HG03108 (cell line): ENCODE data around the gene FOXG1.

Experiments
- ATAC-seq: cut with Tn5 transposase; IDR thresholded peaks from one replicate; pipeline ENCODE4 v1.9.1; 2021; ENCODE audit warnings: moderate library complexity; ENCODE audit not compliant: unreplicated experiment

FOXG1 gene

DNA sequence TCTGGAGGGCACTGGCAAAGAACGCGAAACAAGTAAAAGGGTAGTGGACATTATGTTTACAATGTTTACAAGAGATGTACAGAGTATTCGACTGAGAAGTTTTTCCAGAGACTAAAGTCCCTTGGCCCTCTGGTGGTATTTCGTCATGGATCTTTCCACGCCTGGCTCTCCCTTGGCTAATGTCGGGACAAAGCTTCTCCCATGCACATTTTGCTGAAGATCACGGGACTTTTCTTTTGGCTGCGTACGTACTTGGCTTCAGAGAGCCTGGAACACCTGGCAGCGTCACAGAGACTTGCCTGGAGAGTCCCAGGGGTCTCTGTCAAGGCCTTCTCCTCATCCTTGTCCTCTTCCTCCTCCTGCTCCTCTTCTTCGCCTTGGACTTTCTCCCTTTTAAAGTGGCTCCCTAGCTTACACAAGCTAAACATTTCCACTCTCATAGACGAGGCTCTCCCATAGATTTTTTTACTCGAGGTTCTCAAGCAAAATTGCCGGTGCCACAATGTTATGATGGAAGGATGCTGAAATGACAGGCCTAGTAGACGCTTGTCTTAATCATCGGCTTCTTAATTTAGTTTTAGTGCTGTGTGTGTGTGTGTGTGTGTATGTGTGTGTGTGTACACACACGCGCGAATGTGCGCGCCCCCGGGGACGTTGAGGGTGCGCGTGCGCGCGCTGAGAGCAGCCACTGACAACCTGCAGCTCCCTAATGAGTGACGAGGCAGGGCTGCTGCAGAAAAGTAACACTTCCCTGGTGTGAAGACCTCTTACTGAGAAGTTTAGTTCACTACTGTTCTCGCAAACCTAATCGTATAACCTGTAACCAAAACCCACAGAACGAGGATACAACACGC, 4.9 kb upstream of the FOXG1 start:
- no peak for ATAC-seq

DNA sequence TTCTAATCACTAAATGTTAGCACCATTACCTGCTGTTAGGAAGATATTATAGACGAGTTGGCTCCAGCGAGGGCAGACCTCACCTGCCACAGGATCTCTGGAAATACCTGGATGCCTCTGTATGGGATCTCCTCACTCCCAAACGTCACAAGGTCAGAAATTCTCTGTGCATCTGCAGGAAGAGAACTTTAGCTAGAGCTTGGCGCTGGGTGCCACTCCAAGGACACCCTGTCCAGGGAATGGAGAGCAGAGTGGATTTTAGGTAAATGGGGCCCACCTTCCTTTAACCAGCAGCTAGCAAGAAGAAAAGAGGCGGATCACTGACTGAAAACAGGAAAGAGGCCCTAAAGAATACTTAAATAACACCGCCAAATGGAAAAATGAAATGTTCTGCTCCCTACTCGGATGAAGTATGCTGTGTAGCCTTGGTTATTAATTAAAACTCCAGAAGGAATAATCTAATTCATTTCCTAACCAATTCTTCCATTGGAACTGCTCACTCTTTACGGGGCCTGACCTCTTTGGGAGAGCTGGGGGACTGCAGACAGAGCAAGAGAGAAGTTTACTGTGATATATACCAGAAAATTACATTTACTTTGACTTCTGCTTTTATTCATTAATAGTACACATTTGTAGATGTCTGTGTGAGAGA, 4.2 kb upstream of the FOXG1 start:
- ATAC-seq: no peak

DNA sequence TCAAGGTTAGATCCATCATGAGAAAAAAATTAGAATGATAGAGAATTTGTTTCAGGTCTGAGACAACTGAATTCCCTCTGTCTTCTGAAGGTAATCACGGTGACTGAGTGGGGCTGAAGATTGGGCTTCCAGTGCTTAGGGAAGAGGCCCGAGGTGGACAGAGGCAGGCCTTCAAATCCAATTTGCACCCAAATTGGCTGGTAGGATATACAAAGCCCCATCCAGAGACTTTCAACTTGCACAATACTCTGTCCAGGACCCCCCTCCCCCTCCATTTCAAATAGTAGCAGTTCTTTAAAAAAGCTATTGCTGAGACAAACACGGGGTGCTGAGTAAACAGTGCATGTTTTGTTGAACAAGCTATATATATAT, 3.6 kb upstream of the FOXG1 start:
- no peak for ATAC-seq

- ATAC-seq: no peak
Measured at GRCh38 chr14:28763751-28764256, 2.8 kb upstream of the FOXG1 start.

GRCh38 chr14:28764257-28765160, 2.1 kb upstream of the FOXG1 start:
- no peak for ATAC-seq

- no peak for ATAC-seq
Measured at GRCh38 chr14:28765169-28765830, 1.3 kb upstream of the FOXG1 start.

DNA sequence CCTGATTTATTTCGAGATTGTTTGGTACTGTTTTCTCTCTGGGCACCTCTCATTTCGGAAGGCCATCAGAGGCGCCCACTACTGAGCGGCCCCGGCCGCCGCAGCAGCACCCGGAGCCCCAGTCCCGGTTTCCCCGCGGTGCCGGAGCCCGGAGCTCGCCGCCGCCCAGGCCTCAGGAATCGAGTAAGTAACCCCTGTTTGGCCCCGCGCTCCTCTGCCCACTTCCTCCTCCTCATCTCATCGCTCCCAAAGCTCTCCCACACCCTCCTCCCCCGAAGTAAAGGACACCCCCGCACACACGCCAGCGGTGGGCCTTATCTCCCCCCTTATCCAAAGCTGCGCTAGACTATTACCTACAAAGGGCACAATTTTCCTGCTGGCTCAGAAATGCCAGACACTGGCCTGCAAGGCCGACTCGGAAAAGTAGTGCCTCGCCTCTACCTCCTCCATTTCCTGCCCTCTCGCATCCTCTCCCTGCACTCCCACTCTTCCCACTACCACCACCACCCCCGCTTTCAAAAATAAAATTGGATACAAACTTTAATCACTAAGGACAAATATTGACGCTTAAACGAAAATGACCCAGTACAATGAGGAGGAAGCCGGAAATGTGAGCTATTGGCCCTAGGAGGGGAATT, 637 bp upstream of the FOXG1 start:
- ATAC-seq: no peak

GRCh38 chr14:28767030-28767852, 654 bp downstream of the FOXG1 start:
- no peak for ATAC-seq

DNA sequence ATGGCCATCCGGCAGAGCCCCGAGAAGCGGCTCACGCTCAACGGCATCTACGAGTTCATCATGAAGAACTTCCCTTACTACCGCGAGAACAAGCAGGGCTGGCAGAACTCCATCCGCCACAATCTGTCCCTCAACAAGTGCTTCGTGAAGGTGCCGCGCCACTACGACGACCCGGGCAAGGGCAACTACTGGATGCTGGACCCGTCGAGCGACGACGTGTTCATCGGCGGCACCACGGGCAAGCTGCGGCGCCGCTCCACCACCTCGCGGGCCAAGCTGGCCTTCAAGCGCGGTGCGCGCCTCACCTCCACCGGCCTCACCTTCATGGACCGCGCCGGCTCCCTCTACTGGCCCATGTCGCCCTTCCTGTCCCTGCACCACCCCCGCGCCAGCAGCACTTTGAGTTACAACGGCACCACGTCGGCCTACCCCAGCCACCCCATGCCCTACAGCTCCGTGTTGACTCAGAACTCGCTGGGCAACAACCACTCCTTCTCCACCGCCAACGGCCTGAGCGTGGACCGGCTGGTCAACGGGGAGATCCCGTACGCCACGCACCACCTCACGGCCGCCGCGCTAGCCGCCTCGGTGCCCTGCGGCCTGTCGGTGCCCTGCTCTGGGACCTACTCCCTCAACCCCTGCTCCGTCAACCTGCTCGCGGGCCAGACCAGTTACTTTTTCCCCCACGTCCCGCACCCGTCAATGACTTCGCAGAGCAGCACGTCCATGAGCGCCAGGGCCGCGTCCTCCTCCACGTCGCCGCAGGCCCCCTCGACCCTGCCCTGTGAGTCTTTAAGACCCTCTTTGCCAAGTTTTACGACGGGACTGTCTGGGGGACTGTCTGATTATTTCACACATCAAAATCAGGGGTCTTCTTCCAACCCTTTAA, 1.5 kb downstream of the FOXG1 start:
- ATAC-seq: no peak

DNA sequence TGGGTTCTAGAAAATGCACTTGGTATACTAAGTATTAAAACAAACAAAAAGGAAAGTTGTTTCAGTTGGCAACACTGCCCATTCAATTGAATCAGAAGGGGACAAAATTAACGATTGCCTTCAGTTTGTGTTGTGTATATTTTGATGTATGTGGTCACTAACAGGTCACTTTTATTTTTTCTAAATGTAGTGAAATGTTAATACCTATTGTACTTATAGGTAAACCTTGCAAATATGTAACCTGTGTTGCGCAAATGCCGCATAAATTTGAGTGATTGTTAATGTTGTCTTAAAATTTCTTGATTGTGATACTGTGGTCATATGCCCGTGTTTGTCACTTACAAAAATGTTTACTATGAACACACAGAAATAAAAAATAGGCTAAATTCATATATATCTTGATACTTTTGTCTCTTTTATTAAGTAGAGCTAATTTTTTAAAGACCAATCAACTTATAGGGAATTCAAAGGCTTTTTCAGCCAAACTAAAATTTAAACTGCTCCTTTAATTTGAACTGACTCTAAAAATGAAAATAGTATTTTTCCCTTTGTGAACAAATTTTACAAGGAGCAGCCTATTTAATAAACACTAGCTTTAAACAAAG, 2.8 kb downstream of the FOXG1 start:
- no peak for ATAC-seq

DNA sequence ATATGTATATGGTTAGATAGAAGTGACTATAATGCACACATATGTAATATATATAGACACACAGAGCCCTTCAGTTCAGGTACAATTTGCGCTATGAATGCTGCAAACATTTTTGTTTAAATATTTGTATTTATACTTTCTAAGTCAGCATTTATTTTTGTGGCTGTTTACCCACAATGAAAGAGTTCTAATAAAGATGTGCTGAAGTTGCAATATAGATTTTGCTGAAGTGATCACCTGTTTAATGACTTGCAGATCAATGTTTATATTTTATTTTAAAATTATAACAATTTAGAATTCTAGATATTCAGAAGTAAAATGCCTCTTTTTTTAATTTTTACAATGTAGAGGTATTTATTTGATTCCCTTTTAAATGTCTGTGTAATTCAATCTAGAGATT, 3.5 kb downstream of the FOXG1 start:
- ATAC-seq: no peak

DNA sequence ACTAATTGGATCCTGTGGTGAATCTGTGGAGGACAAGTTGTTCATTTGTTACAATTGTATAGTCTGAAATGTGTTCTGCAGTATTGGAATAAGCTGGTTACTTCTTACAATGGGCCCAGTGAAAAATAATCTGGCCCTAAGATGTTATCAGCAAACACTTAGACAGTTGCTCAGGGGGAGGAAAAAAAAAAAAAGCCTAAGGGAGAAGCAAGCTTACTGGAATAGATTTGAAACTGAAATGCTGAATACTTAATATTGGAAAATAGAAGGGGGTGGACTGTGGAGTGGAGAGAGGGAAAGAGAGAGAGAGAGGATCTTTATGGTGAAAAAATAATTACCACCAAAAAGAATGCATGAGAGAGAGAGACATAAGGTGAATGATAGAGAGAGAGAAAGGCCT, 4.0 kb downstream of the FOXG1 start:
- ATAC-seq: no peak

- no peak for ATAC-seq
Measured at GRCh38 chr14:28771168-28771567, 4.6 kb downstream of the FOXG1 start.

DNA sequence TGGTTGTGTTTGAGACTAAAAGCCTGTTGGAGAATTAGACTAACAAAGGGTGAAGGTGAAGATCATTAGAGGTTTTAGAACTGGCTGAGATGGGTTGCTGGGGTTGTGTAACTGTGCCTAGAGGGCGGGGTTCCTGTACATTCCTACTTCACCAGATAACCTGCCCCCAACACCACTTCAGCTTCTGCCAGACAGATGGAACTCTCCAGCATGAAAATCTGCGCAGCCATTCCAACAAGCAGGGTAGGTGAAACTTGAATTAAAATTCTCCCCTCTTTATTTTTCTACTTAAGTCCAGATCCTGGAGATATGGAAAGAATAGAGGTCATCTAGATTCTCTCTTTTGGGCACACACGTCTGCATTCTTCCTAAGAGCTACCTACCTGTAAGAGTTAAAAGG, 6.0 kb downstream of the FOXG1 start:
- no peak for ATAC-seq

DNA sequence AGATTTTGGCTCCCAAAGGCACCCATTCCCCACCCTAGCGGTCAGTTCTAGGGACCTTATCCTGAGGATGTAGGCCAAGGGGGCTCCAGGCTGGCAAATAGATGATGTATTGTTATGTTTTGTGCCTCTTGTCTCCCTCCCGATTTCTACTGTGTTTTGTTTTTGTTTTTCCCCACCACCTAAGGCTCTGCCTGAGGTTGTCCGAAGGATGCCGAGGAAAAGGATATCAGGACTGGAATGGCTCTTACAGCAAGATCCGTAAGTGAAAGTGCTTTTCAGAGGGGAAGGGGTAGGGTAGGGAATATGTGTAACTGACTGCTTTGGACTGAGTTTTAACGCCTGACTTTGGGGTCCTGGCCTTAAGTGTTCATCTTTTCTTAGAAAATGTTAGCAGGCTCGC, 6.6 kb downstream of the FOXG1 start:
- ATAC-seq: no peak

- ATAC-seq: no peak
Measured at GRCh38 chr14:28773861-28774691, 7.5 kb downstream of the FOXG1 start.
